ENCODE results near the gene TRAPPC10. TPM values are rescaled to one million over a fixed set of nuclear protein-coding genes. Genes with fewer than 3 reads are reported as not detected.

The TRAPPC10 gene
- total RNA-seq, 1 experiment from 2014 or later, result 39.3 TPM

GRCh38 chr21:43989401-43989800, 22.7 kb upstream of the TRAPPC10 start:
- intact Hi-C loops (cut with micrococcal nuclease), result no loop called here
- TF ChIP-seq CTCF (IDR thresholded peaks at IDR 0.05; ENCODE audit: unreplicated experiment), result no peak
- Mint-ChIP-seq H3K9me3 (ENCODE audit: unreplicated experiment) (no peaks in the 10 kb centered on the region), H3K4me3 (ENCODE audit: unreplicated experiment) (no peak overlapping the region), H3K36me3 (ENCODE audit: insufficient read depth, unreplicated experiment) (peaks cover 6% of the 10 kb centered on the region), H3K27me3 (ENCODE audit: insufficient read depth, unreplicated experiment) (no peaks in the 10 kb centered on the region), H3K27ac (ENCODE audit: low read depth, unreplicated experiment) (no peak overlapping the region), H3K4me1 (ENCODE audit: insufficient read depth, unreplicated experiment) (no peaks in the 10 kb centered on the region)
- no TSS peak for BruUV-seq (replicated peaks)
- ChIA-PET POLR2A (no interaction called here), CTCF (no interaction called here)
- DNase-seq (ENCODE audit: unreplicated experiment), result no peak

- ChIA-PET CTCF (interaction anchor here (0.9 kb wide), 1 partner anchor 12 kb away, joined by 3 read pairs; no protein-coding TSS in a partner anchor), POLR2A (interaction anchor here (1.1 kb wide), 1 partner anchor 46 kb away, joined by 3 read pairs; no protein-coding TSS in a partner anchor)
- intact Hi-C loops (cut with micrococcal nuclease), result no loop called here
- Mint-ChIP-seq H3K36me3 (ENCODE audit: insufficient read depth, unreplicated experiment) (peaks cover 6% of the 10 kb centered on the region), H3K9me3 (ENCODE audit: unreplicated experiment) (peaks cover under 1% of the 10 kb centered on the region), H3K27ac (ENCODE audit: low read depth, unreplicated experiment) (no peak overlapping the region), H3K27me3 (ENCODE audit: insufficient read depth, unreplicated experiment) (no peaks in the 10 kb centered on the region), H3K4me3 (ENCODE audit: unreplicated experiment) (no peak overlapping the region), H3K4me1 (ENCODE audit: insufficient read depth, unreplicated experiment) (no peaks in the 10 kb centered on the region)
- no TSS peak for BruUV-seq (replicated peaks)
- no peak for TF ChIP-seq CTCF (IDR thresholded peaks at IDR 0.05; ENCODE audit: unreplicated experiment)
- no peak for DNase-seq (ENCODE audit: unreplicated experiment)
These were observed 20.6 kb upstream of the TRAPPC10 start for GRCh38 chr21:43991447-43991991.

GRCh38 chr21:43992121-43992520, 20.0 kb upstream of the TRAPPC10 start:
- Mint-ChIP-seq H3K4me1 (ENCODE audit: insufficient read depth, unreplicated experiment) (no peaks in the 10 kb centered on the region), H3K9me3 (ENCODE audit: unreplicated experiment) (peaks cover 6% of the 10 kb centered on the region), H3K4me3 (ENCODE audit: unreplicated experiment) (no peak overlapping the region), H3K27ac (ENCODE audit: low read depth, unreplicated experiment) (no peak overlapping the region), H3K27me3 (ENCODE audit: insufficient read depth, unreplicated experiment) (no peaks in the 10 kb centered on the region), H3K36me3 (ENCODE audit: insufficient read depth, unreplicated experiment) (peaks cover 6% of the 10 kb centered on the region)
- TF ChIP-seq CTCF (IDR thresholded peaks at IDR 0.05; ENCODE audit: unreplicated experiment), result no peak
- intact Hi-C loops (cut with micrococcal nuclease), result no loop called here
- CTCF ChIA-PET, result interaction anchor here (0.9 kb wide), 2 partner anchors 12 to 16 kb away, joined by 3 read pairs; no protein-coding TSS in a partner anchor
- DNase-seq (ENCODE audit: unreplicated experiment), result no peak
- no TSS peak for BruUV-seq (replicated peaks)
- POLR2A ChIA-PET, result interaction anchor here (1.1 kb wide), 1 partner anchor 47 kb away, joined by 3 read pairs; no protein-coding TSS in a partner anchor

GRCh38 chr21:43993420-43993934, 18.6 kb upstream of the TRAPPC10 start:
- ChIA-PET POLR2A (interaction anchor here (1.4 kb wide), 1 partner anchor 19 kb away, joined by 4 read pairs; the partner anchor contains the start of gene TRAPPC10), CTCF (no interaction called here)
- no peak for DNase-seq (ENCODE audit: unreplicated experiment)
- no peaks in the 10 kb centered on the region for H3K4me1 Mint-ChIP-seq (ENCODE audit: insufficient read depth, unreplicated experiment)
- H3K27ac Mint-ChIP-seq (ENCODE audit: low read depth, unreplicated experiment), result no peak overlapping the region
- TF ChIP-seq CTCF (IDR thresholded peaks at IDR 0.05; ENCODE audit: unreplicated experiment), result no peak
- peaks cover 6% of the 10 kb centered on the region for H3K36me3 Mint-ChIP-seq (ENCODE audit: insufficient read depth, unreplicated experiment)
- BruUV-seq (replicated peaks), result no TSS peak
- H3K9me3 Mint-ChIP-seq (ENCODE audit: unreplicated experiment), result peaks cover 11% of the 10 kb centered on the region
- intact Hi-C loops (cut with micrococcal nuclease), result no loop called here
- no peak overlapping the region for H3K4me3 Mint-ChIP-seq (ENCODE audit: unreplicated experiment)
- no peaks in the 10 kb centered on the region for H3K27me3 Mint-ChIP-seq (ENCODE audit: insufficient read depth, unreplicated experiment)

All from MCF 10A (cell line).